Heart left ventricle (tissue), 13 donors: ENCODE results near the gene OXSR1.

ENCODE experiments used
- CTCF ChIP-seq, 12 donors: fragments of 200-600 bp; sonication (generic) in 4 of 12; IDR thresholded peaks; one replicate each; pipeline versions ENCODE4 v1.5.0 to v1.8.0; 2018 to 2022; ENCODE audit warnings: antibody characterized with exemption in 12 of 12, mild to moderate bottlenecking in 5 of 12
- POLR2A ChIP-seq, 2 donors: fragments of 450-650 bp; IDR thresholded peaks; one replicate each; pipeline ENCODE4 v1.6.1; 2017; ENCODE audit warnings: antibody characterized with exemption in 2 of 2, mild to moderate bottlenecking in 2 of 2, moderate library complexity in 2 of 2
- donor health status: ischemic (EF 13 %, LVEDD 7.1; RV severe dilation, severe dysfunction).
- donor health status: DM: no; HTN: yes; CAD: no.
- donor health status: DM: no; HTN: no; CAD: no.
- donor health status: ischemic (EF 25% LVEDD 6.9; RV normal size, moderate dysfunction).
- donor health status: ischemic (EF 25% LVEDD 5.7; RV mildly dilated, moderate dysfunction).
- donor health status: ischemic (EF 35%, LVEDD 5.7; RV mildly dilated, moderate dysfunction).
- donor health status: nonischemic (EF 11% LVEDD 7.7; RV severe dilation, severe dysfunction).
- donor health status: DM: yes; HTN: yes; CAD: no.
- donor health status: PGD.
- donor health status: ischemic (EF 29% LVEDD 5.4; RV normal size, mild dysfunction).
- donor health status: nonischemic (EF 23%, LVEDD 6.1; RV moderate dilation, normal function).

DNA sequence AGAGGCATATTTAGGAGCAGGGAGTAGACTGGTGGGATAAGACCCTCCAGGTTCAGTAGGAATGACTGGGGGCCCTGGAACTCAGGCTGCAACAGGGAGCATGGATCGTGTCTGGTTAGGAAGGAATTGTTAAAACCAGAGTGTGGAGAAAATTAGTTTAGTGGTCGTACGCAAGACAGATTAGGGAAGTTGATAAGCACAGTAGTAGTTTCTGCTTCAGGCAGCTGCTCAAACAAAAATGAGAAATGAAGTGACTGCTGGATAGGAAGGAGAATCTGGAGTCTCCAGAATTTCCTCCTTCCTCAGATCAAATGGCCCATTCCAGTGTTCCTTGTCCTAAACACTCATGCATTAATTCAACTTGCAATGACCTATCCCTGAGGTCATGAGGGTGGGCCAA lies 15.6 kb upstream of the OXSR1 start:
- TF ChIP-seq CTCF (IDR thresholded peaks at IDR 0.05) (no peak), POLR2A (IDR thresholded peaks at IDR 0.05) (no peak)
